HEK293 (cell line): ENCODE results near the gene SAG.

Experiments used
- CTCF ChIA-PET: fragments of 350-600 bp; formaldehyde crosslinking; extraction: SDS; loops from one replicate; lab custom pipeline; 2021; ENCODE audit warnings: antibody characterized with exemption; lab: Yijun Ruan, JAX
- POLR2A ChIA-PET: fragments of 300-600 bp; formaldehyde crosslinking; extraction: SDS; loops from one replicate; lab custom pipeline; 2020; ENCODE audit warnings: antibody characterized with exemption, inconsistent platforms; lab: Yijun Ruan, JAX
- H3K27ac ChIP-seq: fragments of 200-500 bp; sonication (Bioruptor generic); 2 replicates; pipeline ENCODE4 v1.5.1; 2014; ENCODE audit warnings: low read depth, low read length, control low read depth, inconsistent platforms; ENCODE audit errors: extremely low read depth
- H3K36me3 ChIP-seq, 2 experiments: fragments of 200-500 bp in 1 of 2; sonication (Bioruptor generic) in 1 of 2; 1 replicate in 1 of 2; 2 replicates in 1 of 2; pipeline ENCODE4 v1.5.1; 2014 to 2017; ENCODE audit warnings: inconsistent platforms in 2 of 2, low read length in 2 of 2; ENCODE audit not compliant: control insufficient read depth in 2 of 2, insufficient read depth in 1 of 2
- H3K4me1 ChIP-seq: fragments of 200-500 bp; sonication (Bioruptor generic); 2 replicates; pipeline ENCODE4 v1.5.1; 2014; ENCODE audit warnings: mild to moderate bottlenecking, low read length, inconsistent platforms; ENCODE audit not compliant: control insufficient read depth, insufficient read depth
- H3K4me3 ChIP-seq: 2 replicates; pipeline ENCODE4 v1.5.1; 2011; ENCODE audit warnings: low read depth, mild to moderate bottlenecking, control low read depth, low read length, moderate library complexity
- H3K9me3 ChIP-seq: fragments of 200-500 bp; sonication (Bioruptor generic); 2 replicates; pipeline ENCODE4 v1.5.1; 2014; ENCODE audit warnings: low read depth, low read length, inconsistent platforms; ENCODE audit not compliant: control insufficient read depth, insufficient read depth
- BCL11A ChIP-seq: fragments of 450-650 bp; formaldehyde crosslinking; IDR thresholded peaks from 2 replicates; pipeline ENCODE4 v1.5.1; 2016; ENCODE audit warnings: low read depth, missing biosample characterization, missing genetic modification characterization
- GLIS1 ChIP-seq: fragments of 450-650 bp; formaldehyde crosslinking; IDR thresholded peaks from 2 replicates; pipeline ENCODE4 v1.5.1; 2016; ENCODE audit warnings: missing biosample characterization, missing genetic modification characterization
- GLIS2 ChIP-seq: fragments of 450-650 bp; formaldehyde crosslinking; IDR thresholded peaks from 2 replicates; pipeline ENCODE4 v1.5.1; 2016; ENCODE audit warnings: missing biosample characterization, missing genetic modification characterization
- RBAK ChIP-seq: fragments of 450-650 bp; formaldehyde crosslinking; IDR thresholded peaks from 2 replicates; pipeline ENCODE4 v1.5.1; 2016; ENCODE audit warnings: missing biosample characterization, missing genetic modification characterization
- SALL2 ChIP-seq: fragments of 450-650 bp; formaldehyde crosslinking; IDR thresholded peaks from 2 replicates; pipeline ENCODE4 v1.5.0; 2017; ENCODE audit warnings: missing biosample characterization, mild to moderate bottlenecking, missing genetic modification characterization, borderline replicate concordance
- SP2 ChIP-seq: fragments of 450-650 bp; formaldehyde crosslinking; IDR thresholded peaks from 2 replicates; pipeline ENCODE4 v1.5.1; 2016; ENCODE audit warnings: missing biosample characterization, missing genetic modification characterization
- ZBTB17 ChIP-seq: fragments of 450-650 bp; formaldehyde crosslinking; IDR thresholded peaks from 2 replicates; pipeline ENCODE4 v1.5.1; 2016; ENCODE audit warnings: missing biosample characterization, missing genetic modification characterization
- ZBTB7A ChIP-seq: fragments of 450-650 bp; formaldehyde crosslinking; IDR thresholded peaks from 2 replicates; pipeline ENCODE4 v1.5.1; 2016; ENCODE audit warnings: low read depth, missing biosample characterization, missing genetic modification characterization
- ZNF132 ChIP-seq: fragments of 450-650 bp; formaldehyde crosslinking; IDR thresholded peaks from 2 replicates; pipeline ENCODE4 v1.5.1; 2017; ENCODE audit warnings: missing biosample characterization, missing genetic modification characterization, borderline replicate concordance
- ZNF138 ChIP-seq: fragments of 450-650 bp; formaldehyde crosslinking; IDR thresholded peaks from 2 replicates; pipeline ENCODE4 v1.5.1; 2016; ENCODE audit warnings: missing biosample characterization, missing genetic modification characterization, borderline replicate concordance
- ZNF202 ChIP-seq: fragments of 450-650 bp; formaldehyde crosslinking; IDR thresholded peaks from 2 replicates; pipeline ENCODE4 v1.5.1; 2016; ENCODE audit warnings: missing biosample characterization, missing genetic modification characterization, borderline replicate concordance
- ZNF214 ChIP-seq: fragments of 450-650 bp; formaldehyde crosslinking; IDR thresholded peaks from 2 replicates; pipeline ENCODE4 v1.5.1; 2017; ENCODE audit warnings: missing biosample characterization, mild to moderate bottlenecking, missing genetic modification characterization, borderline replicate concordance
- ZNF221 ChIP-seq: fragments of 450-650 bp; formaldehyde crosslinking; IDR thresholded peaks from 2 replicates; pipeline ENCODE4 v1.5.1; 2017; ENCODE audit warnings: missing biosample characterization, missing genetic modification characterization, borderline replicate concordance
- ZNF302 ChIP-seq: fragments of 450-650 bp; formaldehyde crosslinking; IDR thresholded peaks from 2 replicates; pipeline ENCODE4 v1.5.1; 2016; ENCODE audit warnings: missing biosample characterization, missing genetic modification characterization, low read depth
- ZNF341 ChIP-seq: fragments of 450-650 bp; formaldehyde crosslinking; IDR thresholded peaks from 2 replicates; pipeline ENCODE4; 2016; ENCODE audit warnings: low read depth, missing biosample characterization, missing genetic modification characterization
- ZNF555 ChIP-seq: fragments of 450-650 bp; formaldehyde crosslinking; conservative IDR thresholded peaks from 2 replicates; pipeline ENCODE4 v1.5.1; 2017; ENCODE audit warnings: missing biosample characterization, mild to moderate bottlenecking, missing genetic modification characterization, inconsistent platforms
- ZNF626 ChIP-seq: fragments of 450-650 bp; sonication (Bioruptor Pico); formaldehyde crosslinking; IDR thresholded peaks from 2 replicates; pipeline ENCODE4 v1.5.1; 2018; ENCODE audit warnings: missing biosample characterization, missing genetic modification characterization, inconsistent platforms
- ZNF629 ChIP-seq: fragments of 450-650 bp; formaldehyde crosslinking; IDR thresholded peaks from 2 replicates; pipeline ENCODE4 v1.5.1; 2017; ENCODE audit warnings: missing biosample characterization, missing genetic modification characterization
- ZNF660 ChIP-seq: fragments of 450-650 bp; IDR thresholded peaks from 2 replicates; pipeline ENCODE4 v1.5.1; 2018; ENCODE audit warnings: missing biosample characterization, mild to moderate bottlenecking, missing genetic modification characterization
- ZNF747 ChIP-seq: fragments of 450-650 bp; formaldehyde crosslinking; IDR thresholded peaks from 2 replicates; pipeline ENCODE4 v1.5.1; 2016; ENCODE audit warnings: missing biosample characterization, missing genetic modification characterization
- ZNF768 ChIP-seq: fragments of 450-650 bp; formaldehyde crosslinking; IDR thresholded peaks from 2 replicates; pipeline ENCODE4 v1.5.1; 2018; ENCODE audit warnings: missing biosample characterization, mild to moderate bottlenecking, missing genetic modification characterization
- TF ChIP-seq, protein P1 (sequence below): fragments of 450-650 bp; formaldehyde crosslinking; IDR thresholded peaks from 2 replicates; pipeline ENCODE4 v1.5.1; 2016; ENCODE audit warnings: missing biosample characterization, missing genetic modification characterization
- TF ChIP-seq, protein P2 (sequence below): fragments of 450-650 bp; formaldehyde crosslinking; IDR thresholded peaks from 2 replicates; pipeline ENCODE4 v1.5.1; 2016; ENCODE audit warnings: missing biosample characterization, missing genetic modification characterization
- TF ChIP-seq, protein P3 (sequence below): fragments of 450-650 bp; formaldehyde crosslinking; IDR thresholded peaks from 2 replicates; pipeline ENCODE4 v1.5.1; 2017; ENCODE audit warnings: missing biosample characterization, missing genetic modification characterization

SAG gene

DNA sequence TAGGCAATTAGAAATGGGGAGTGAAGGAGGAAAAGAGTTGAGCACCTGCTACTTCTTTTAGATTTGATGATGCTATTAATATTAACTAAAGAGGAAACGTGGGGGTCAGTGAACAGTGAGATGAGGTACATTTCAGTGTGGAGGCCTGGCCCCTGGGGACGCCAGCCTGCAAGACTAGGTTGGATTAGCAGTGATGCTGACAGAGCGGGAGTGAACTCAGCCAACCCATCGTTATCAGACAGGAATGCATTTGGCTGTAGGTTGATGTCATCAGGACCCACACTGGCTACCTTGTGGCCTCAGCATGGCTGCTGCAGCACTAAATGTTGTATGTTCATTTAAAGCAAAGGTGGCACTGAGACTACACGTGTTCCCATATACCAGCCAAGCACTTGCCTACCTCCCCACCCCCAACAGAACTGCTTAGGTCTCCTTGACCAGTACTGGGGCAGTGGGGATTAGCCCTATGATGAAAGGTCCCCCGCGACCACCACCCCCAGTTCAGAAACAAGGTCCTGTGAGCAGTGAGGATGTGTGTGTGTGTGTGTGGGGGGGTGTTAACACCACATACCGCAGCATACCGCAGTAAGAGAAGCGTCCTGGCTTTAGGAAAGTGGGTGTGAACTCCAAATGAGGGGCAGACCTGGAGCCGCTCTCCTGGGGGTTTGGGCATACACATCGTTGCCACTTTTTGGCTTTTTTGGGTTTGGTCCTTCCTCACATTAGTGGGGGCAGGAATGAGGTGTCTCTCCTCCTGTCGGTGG, 72.7 kb downstream of the SAG start:
- POLR2A ChIA-PET: no interaction called here
- no peak overlapping the region for H3K27ac ChIP-seq
- CTCF ChIA-PET: interaction anchor here (0.5 kb wide), 1 partner anchor 371 kb away, joined by 3 read pairs; no protein-coding TSS in a partner anchor

DNA sequence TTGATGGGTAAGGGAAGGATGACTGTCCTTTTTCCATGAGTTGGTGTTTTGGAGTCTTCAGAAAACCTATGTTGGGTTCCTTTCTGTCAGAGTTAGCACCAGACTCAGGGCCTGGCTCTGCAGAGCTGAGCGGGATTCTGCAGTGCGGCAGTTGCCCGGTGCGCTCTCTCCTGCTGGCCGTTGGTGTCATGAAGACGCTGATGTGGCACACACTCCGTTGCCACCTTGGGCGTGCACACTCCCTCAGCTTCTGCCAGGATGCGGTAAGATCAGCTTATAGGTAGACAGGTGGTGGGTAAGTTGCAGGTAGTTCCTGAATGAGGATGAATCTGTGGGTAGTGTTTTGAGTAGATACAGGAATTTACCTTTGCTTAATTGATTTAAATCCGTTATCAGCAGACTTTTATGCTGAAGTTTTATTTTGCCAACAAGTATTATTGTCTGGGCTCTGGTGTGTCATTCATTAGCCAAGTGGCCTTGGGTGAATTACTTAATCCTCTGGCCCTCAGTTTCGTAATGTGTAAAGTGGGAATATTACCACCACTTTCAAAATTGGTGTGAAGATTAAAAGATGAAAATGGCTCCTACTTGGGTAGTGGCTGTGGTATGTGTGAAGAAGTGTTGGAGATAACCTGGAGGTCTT, 73.5 kb downstream of the SAG start:
- no peaks in the 10 kb centered on the region for H3K9me3 ChIP-seq
- ChIA-PET CTCF (no interaction called here), POLR2A (no interaction called here)
- H3K4me3 ChIP-seq: no peak overlapping the region
- no peak overlapping the region for H3K27ac ChIP-seq
- no peaks in the 10 kb centered on the region; a peak in 1 of 3 replicates for H3K36me3 ChIP-seq
- H3K4me1 ChIP-seq: peaks cover 8% of the 10 kb centered on the region
- TF ChIP-seq ZNF202 (tag by site-specific recombination) (no peak), GLIS2 (no peak), SP2 (tag by site-specific recombination) (no peak), ZNF341 (tag by site-specific recombination) (no peak), ZNF555 (tag by site-specific recombination) (no peak)
- TF ChIP-seq, protein P1, sequence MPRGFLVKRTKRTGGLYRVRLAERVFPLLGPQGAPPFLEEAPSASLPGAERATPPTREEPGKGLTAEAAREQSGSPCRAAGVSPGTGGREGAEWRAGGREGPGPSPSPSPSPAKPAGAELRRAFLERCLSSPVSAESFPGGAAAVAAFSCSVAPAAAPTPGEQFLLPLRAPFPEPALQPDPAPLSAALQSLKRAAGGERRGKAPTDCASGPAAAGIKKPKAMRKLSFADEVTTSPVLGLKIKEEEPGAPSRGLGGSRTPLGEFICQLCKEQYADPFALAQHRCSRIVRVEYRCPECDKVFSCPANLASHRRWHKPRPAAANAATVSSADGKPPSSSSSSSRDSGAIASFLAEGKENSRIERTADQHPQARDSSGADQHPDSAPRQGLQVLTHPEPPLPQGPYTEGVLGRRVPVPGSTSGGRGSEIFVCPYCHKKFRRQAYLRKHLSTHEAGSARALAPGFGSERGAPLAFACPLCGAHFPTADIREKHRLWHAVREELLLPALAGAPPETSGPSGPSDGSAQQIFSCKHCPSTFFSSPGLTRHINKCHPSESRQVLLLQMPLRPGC: no peak

More for the DNA sequence above, 72.7 kb downstream of the SAG start:
- H3K4me1 ChIP-seq: peaks cover 8% of the 10 kb centered on the region
- TF ChIP-seq ZNF302 (tag by site-specific recombination): no peak
- TF ChIP-seq ZNF629 (tag by site-specific recombination): peak; percentile 38; the same call in 1 of the 2 replicates
- 0 out of 2 replicates have a peak, but pooled peaks have one; percentile 32 for TF ChIP-seq GLIS2
- TF ChIP-seq GLIS1 (tag by site-specific recombination): peak; percentile 59
- TF ChIP-seq, protein P2, sequence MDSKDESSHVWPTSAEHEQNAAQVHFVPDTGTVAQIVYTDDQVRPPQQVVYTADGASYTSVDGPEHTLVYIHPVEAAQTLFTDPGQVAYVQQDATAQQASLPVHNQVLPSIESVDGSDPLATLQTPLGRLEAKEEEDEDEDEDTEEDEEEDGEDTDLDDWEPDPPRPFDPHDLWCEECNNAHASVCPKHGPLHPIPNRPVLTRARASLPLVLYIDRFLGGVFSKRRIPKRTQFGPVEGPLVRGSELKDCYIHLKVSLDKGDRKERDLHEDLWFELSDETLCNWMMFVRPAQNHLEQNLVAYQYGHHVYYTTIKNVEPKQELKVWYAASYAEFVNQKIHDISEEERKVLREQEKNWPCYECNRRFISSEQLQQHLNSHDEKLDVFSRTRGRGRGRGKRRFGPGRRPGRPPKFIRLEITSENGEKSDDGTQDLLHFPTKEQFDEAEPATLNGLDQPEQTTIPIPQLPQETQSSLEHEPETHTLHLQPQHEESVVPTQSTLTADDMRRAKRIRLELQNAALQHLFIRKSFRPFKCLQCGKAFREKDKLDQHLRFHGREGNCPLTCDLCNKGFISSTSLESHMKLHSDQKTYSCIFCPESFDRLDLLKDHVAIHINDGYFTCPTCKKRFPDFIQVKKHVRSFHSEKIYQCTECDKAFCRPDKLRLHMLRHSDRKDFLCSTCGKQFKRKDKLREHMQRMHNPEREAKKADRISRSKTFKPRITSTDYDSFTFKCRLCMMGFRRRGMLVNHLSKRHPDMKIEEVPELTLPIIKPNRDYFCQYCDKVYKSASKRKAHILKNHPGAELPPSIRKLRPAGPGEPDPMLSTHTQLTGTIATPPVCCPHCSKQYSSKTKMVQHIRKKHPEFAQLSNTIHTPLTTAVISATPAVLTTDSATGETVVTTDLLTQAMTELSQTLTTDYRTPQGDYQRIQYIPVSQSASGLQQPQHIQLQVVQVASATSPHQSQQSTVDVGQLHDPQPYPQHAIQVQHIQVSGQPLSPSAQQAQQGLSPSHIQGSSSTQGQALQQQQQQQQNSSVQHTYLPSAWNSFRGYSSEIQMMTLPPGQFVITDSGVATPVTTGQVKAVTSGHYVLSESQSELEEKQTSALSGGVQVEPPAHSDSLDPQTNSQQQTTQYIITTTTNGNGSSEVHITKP (tag by site-specific recombination): peak; percentile 57
- no peak for TF ChIP-seq ZNF747
- TF ChIP-seq ZBTB17 (tag by site-specific recombination): 0 out of 2 replicates have a peak, but pooled peaks have one; percentile 20
- TF ChIP-seq, all 188 proteins: peak for 5
- H3K4me3 ChIP-seq: no peak overlapping the region
- no peaks in the 10 kb centered on the region for H3K9me3 ChIP-seq
- H3K36me3 ChIP-seq: no peaks in the 10 kb centered on the region; a peak in 1 of 3 replicates

DNA sequence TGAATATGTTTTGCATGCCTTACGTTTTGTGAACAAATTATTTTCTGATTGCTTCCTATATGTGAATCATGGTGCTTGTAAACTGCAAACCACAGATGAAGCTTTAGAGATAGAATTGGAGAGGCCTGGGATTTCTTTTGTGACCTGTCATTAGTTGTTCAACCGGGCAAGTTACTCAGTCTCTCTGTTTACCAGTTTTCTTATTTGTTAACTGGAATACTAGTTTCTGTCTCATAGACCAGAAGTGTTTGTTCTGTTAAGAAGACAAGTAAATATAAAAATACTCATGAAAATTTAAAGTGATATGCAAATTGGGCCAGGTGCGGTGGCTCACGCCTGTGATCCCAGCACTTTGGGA, 74.0 kb downstream of the SAG start:
- ChIA-PET POLR2A (no interaction called here), CTCF (interaction anchor here (0.8 kb wide), 1 partner anchor 130 kb away, joined by 4 read pairs; the partner anchor contains the start of gene ATG16L1)
- Histone ChIP-seq H3K9me3 (no peaks in the 10 kb centered on the region), H3K4me1 (peaks cover 9% of the 10 kb centered on the region), H3K27ac (no peak overlapping the region), H3K4me3 (no peak overlapping the region), H3K36me3 (no peaks in the 10 kb centered on the region; a peak in 1 of 3 replicates)
- TF ChIP-seq ZNF132 (tag by site-specific recombination) (no peak), RBAK (tag by site-specific recombination) (no peak), GLIS1 (tag by site-specific recombination) (no peak), SALL2 (no peak), ZNF302 (tag by site-specific recombination) (no peak), ZNF221 (tag by site-specific recombination) (no peak), ZNF660 (tag by site-specific recombination) (no peak), ZBTB7A (tag by site-specific recombination) (no peak), ZNF214 (tag by site-specific recombination) (no peak), BCL11A (tag by site-specific recombination) (no peak), ZNF768 (tag by site-specific recombination) (no peak), ZNF138 (no peak), ZNF626 (no peak)
- TF ChIP-seq, protein P3, sequence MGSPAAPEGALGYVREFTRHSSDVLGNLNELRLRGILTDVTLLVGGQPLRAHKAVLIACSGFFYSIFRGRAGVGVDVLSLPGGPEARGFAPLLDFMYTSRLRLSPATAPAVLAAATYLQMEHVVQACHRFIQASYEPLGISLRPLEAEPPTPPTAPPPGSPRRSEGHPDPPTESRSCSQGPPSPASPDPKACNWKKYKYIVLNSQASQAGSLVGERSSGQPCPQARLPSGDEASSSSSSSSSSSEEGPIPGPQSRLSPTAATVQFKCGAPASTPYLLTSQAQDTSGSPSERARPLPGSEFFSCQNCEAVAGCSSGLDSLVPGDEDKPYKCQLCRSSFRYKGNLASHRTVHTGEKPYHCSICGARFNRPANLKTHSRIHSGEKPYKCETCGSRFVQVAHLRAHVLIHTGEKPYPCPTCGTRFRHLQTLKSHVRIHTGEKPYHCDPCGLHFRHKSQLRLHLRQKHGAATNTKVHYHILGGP: no peak
